H9 (cell line): ENCODE data around the gene PC. TPM values are rescaled to one million over a fixed set of nuclear protein-coding genes. Genes with fewer than 3 reads are reported as not detected.

Experiments used
- DNase-seq: peaks from one replicate; pipeline ENCODE4 v3.0.0-alpha.2; 2017
- H2AFZ ChIP-seq: one replicate; pipeline ENCODE4 v1.6.1; 2013; ENCODE audit warnings: mild to moderate bottlenecking, low read length, control low read depth, moderate library complexity
- H2AK5ac ChIP-seq: 2 replicates; pipeline ENCODE4 v1.6.1; 2013; ENCODE audit warnings: low read length, control low read depth, mixed read lengths; ENCODE audit not compliant: insufficient read length
- H2BK120ac ChIP-seq: one replicate; pipeline ENCODE4 v1.6.1; 2013; ENCODE audit warnings: low read depth, mild to moderate bottlenecking, low read length, control low read depth, inconsistent platforms; ENCODE audit not compliant: poor library complexity, severe bottlenecking
- H2BK12ac ChIP-seq: 2 replicates; pipeline ENCODE4 v1.6.1; 2013; ENCODE audit warnings: low read length, control low read depth, mixed read lengths, low read depth; ENCODE audit not compliant: insufficient read length
- H2BK15ac ChIP-seq: 2 replicates; pipeline ENCODE4 v1.6.1; 2013; ENCODE audit warnings: low read depth, low read length, control low read depth
- H2BK20ac ChIP-seq: one replicate; pipeline ENCODE4 v1.6.1; 2013; ENCODE audit warnings: low read depth, mild to moderate bottlenecking, low read length, control low read depth, inconsistent platforms; ENCODE audit not compliant: poor library complexity, severe bottlenecking
- H2BK5ac ChIP-seq: 2 replicates; pipeline ENCODE4 v1.6.1; 2013; ENCODE audit warnings: low read length, control low read depth, mixed read lengths; ENCODE audit not compliant: insufficient read length
- H3K14ac ChIP-seq: 2 replicates; pipeline ENCODE4 v1.6.1; 2013; ENCODE audit warnings: low read length, control low read depth; ENCODE audit not compliant: insufficient read depth
- H3K18ac ChIP-seq: 2 replicates; pipeline ENCODE4 v1.6.1; 2013; ENCODE audit warnings: low read depth, mild to moderate bottlenecking, mixed read lengths, low read length, control low read depth; ENCODE audit not compliant: insufficient read length
- H3K23ac ChIP-seq: 2 replicates; pipeline ENCODE4 v1.6.1; 2013; ENCODE audit warnings: low read length, control low read depth, mixed read lengths, low read depth; ENCODE audit not compliant: insufficient read length
- H3K23me2 ChIP-seq: 2 replicates; pipeline ENCODE4 v1.6.1; 2013; ENCODE audit warnings: low read depth, mild to moderate bottlenecking, mixed read lengths, low read length, control low read depth; ENCODE audit not compliant: insufficient read length, poor library complexity, severe bottlenecking
- H3K27ac ChIP-seq: 2 replicates; pipeline ENCODE4 v1.5.1; 2013; ENCODE audit warnings: low read length, control low read depth, mixed read lengths, low read depth; ENCODE audit not compliant: insufficient read length
- H3K27me3 ChIP-seq: 2 replicates; pipeline ENCODE4 v1.6.1; 2013; ENCODE audit warnings: low read length, control low read depth, inconsistent platforms; ENCODE audit not compliant: insufficient read depth
- H3K4ac ChIP-seq: 2 replicates; pipeline ENCODE4 v1.6.1; 2013; ENCODE audit warnings: low read depth, mild to moderate bottlenecking, control low read depth, inconsistent platforms, low read length, moderate library complexity
- H3K4me1 ChIP-seq: 2 replicates; pipeline ENCODE4 v1.6.1; 2013; ENCODE audit warnings: low read length, control low read depth, inconsistent platforms; ENCODE audit not compliant: insufficient read depth
- H3K4me2 ChIP-seq: 2 replicates; pipeline ENCODE4 v1.6.1; 2013; ENCODE audit warnings: low read length, control low read depth, mixed read lengths; ENCODE audit not compliant: insufficient read length, insufficient read depth
- H3K56ac ChIP-seq: 2 replicates; pipeline ENCODE4 v1.6.1; 2013; ENCODE audit warnings: low read depth, mild to moderate bottlenecking, mixed read lengths, low read length, control low read depth; ENCODE audit not compliant: insufficient read length
- H3K79me1 ChIP-seq: 2 replicates; pipeline ENCODE4 v1.6.1; 2013; ENCODE audit warnings: low read depth, mild to moderate bottlenecking, moderate library complexity, low read length, control low read depth, inconsistent platforms; ENCODE audit not compliant: insufficient read depth, poor library complexity, severe bottlenecking
- H3K79me2 ChIP-seq: 2 replicates; pipeline ENCODE4 v1.6.1; 2013; ENCODE audit warnings: low read length, control low read depth, inconsistent platforms; ENCODE audit not compliant: insufficient read depth
- H3K9ac ChIP-seq: 2 replicates; pipeline ENCODE4 v1.6.1; 2013; ENCODE audit warnings: low read length, control low read depth, mixed read lengths; ENCODE audit not compliant: insufficient read length; ENCODE audit errors: extremely low read depth
- H3K9me3 ChIP-seq: one replicate; pipeline ENCODE4 v1.6.1; 2013; ENCODE audit warnings: low read depth, low read length, inconsistent platforms; ENCODE audit not compliant: control insufficient read depth
- H3T11ph ChIP-seq: one replicate; pipeline ENCODE4 v1.6.1; 2013; ENCODE audit warnings: mild to moderate bottlenecking, low read length, control low read depth, inconsistent platforms
- H4K20me1 ChIP-seq: one replicate; pipeline ENCODE4 v1.6.1; 2013; ENCODE audit not compliant: control insufficient read depth, insufficient read length, insufficient read depth
- H4K5ac ChIP-seq: 2 replicates; pipeline ENCODE4 v1.6.1; 2013; ENCODE audit warnings: low read depth, mild to moderate bottlenecking, mixed read lengths, low read length, control low read depth; ENCODE audit not compliant: insufficient read length
- H4K8ac ChIP-seq: replicated peaks from 2 replicates; pipeline ENCODE4 v1.6.1; 2013; ENCODE audit warnings: low read length, control low read depth, mixed read lengths, low read depth; ENCODE audit not compliant: insufficient read length
- H4K91ac ChIP-seq: 2 replicates; pipeline ENCODE4 v1.6.1; 2013; ENCODE audit warnings: low read depth, mild to moderate bottlenecking, moderate library complexity, mixed read lengths, low read length, control low read depth; ENCODE audit not compliant: insufficient read length
- H3K27ac Mint-ChIP-seq, 3 experiments: 2 replicates in 2 of 3; 3 replicates in 1 of 3; pipeline ENCODE4 v1.8.0; 2020 to 2021; ENCODE audit warnings: mixed read lengths in 3 of 3, mild to moderate bottlenecking in 1 of 3, moderate library complexity in 1 of 3
- H3K27me3 Mint-ChIP-seq: 2 replicates; pipeline ENCODE4 v1.8.0; 2021; ENCODE audit warnings: low read depth, mild to moderate bottlenecking, moderate library complexity, mixed read lengths
- H3K36me3 Mint-ChIP-seq, 3 experiments: 2 replicates in 2 of 3; 3 replicates in 1 of 3; pipeline ENCODE4 v1.8.0; 2020 to 2021; ENCODE audit warnings: low read depth in 3 of 3, mixed read lengths in 3 of 3; ENCODE audit not compliant: insufficient read depth in 1 of 3
- H3K4me1 Mint-ChIP-seq, 2 experiments: 2 replicates each; pipeline ENCODE4 v1.8.0; 2020; ENCODE audit warnings: mixed read lengths in 2 of 2
- H3K4me3 Mint-ChIP-seq, 2 experiments: 2 replicates in 1 of 2; 3 replicates in 1 of 2; pipeline ENCODE4 v1.8.0; 2020 to 2021; ENCODE audit warnings: mild to moderate bottlenecking in 2 of 2, mixed read lengths in 2 of 2, moderate library complexity in 1 of 2
- H3K9me3 Mint-ChIP-seq, 2 experiments: 2 replicates in 1 of 2; 3 replicates in 1 of 2; pipeline ENCODE4 v1.8.0; 2020; ENCODE audit warnings: mild to moderate bottlenecking in 2 of 2, mixed read lengths in 2 of 2, moderate library complexity in 1 of 2
- whole genome bisulfite sequencing: extraction: QIAGEN DNeasy Blood & Tissue Kit; methylation state at CpG from one replicate; pipeline ENCODE4 v1.1.7; 2013; ENCODE audit warnings: missing lambda C conversion rate, low lambda C conversion rate, mixed read lengths; ENCODE audit not compliant: insufficient read length; ENCODE audit errors: extremely low coverage; 5-methylcytosine and 5-hydroxymethylcytosine counted together
- total RNA-seq: library from RNA; stranded (reverse); gene quantifications from 2 replicates; pipeline ENCODE4 v1.2.1, GENCODE V29; 2021
- TF ChIP-seq, protein P1 (sequence below): fragments of 200-600 bp; sonication (generic); conservative IDR thresholded peaks from 3 replicates; pipeline ENCODE4 v1.8.0; 2021; ENCODE audit warnings: antibody characterized with exemption, mild to moderate bottlenecking

PC gene
- total RNA-seq, 1 experiment from 2014 or later, result 32.6 TPM

DNA sequence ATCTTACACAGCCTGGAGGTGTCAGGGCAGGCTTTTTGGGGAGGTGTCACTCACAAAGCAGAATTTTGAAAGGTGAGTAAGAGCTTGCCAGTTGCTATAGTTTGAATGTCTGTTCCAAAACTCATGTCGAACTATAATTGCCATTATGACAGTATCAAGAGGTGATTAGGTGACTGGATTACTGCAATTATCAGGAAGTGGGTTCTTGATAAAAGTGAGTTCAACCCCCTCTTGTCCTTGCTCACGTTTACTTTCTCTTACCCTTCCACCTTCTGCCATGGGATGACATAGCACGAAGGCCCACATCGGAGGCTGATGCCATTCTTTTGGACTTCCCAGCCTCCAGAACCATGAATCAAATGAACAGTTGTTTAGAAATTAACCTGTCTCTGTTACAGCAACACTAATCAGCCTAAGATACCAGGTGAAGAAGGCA, 12.2 kb upstream of the PC start:
- H3K36me3 Mint-ChIP-seq, result no peaks in the 10 kb centered on the region; a peak in 1 of 7 replicates
- Histone ChIP-seq H2AK5ac (no peak overlapping the region), H3K9ac (no peak overlapping the region), H3K23ac (no peak overlapping the region), H3T11ph (no peak overlapping the region), H2BK120ac (no peak overlapping the region), H3K23me2 (no peaks in the 10 kb centered on the region), H3K18ac (no peak overlapping the region), H2BK15ac (no peak overlapping the region), H3K27me3 (no peaks in the 10 kb centered on the region), H4K91ac (no peak overlapping the region), H2BK12ac (no peak overlapping the region), H2BK20ac (no peak overlapping the region), H3K4me1 (no peaks in the 10 kb centered on the region), H3K56ac (no peak overlapping the region), H3K4ac (no peak overlapping the region), H3K79me2 (no peaks in the 10 kb centered on the region), H2BK5ac (no peak overlapping the region), H3K4me2 (no peak overlapping the region), H3K14ac (no peak overlapping the region), H4K8ac (no peak overlapping the region), H4K5ac (no peak overlapping the region), H3K9me3 (no peaks in the 10 kb centered on the region), H4K20me1 (no peaks in the 10 kb centered on the region), H2AFZ (no peak overlapping the region), H3K27ac (no peak overlapping the region), H3K79me1 (no peaks in the 10 kb centered on the region)
- no peak overlapping the region; a peak in 1 of 7 replicates for H3K27ac Mint-ChIP-seq
- no peak for DNase-seq
- no CpG with 5 or more reads among the region's 4 CpGs for whole genome bisulfite sequencing
- no peaks in the 10 kb centered on the region for H3K9me3 Mint-ChIP-seq
- 0 out of 2 replicates have a peak, but pooled peaks cover 2% of the 10 kb centered on the region for H3K27me3 Mint-ChIP-seq
- TF ChIP-seq, protein P1, sequence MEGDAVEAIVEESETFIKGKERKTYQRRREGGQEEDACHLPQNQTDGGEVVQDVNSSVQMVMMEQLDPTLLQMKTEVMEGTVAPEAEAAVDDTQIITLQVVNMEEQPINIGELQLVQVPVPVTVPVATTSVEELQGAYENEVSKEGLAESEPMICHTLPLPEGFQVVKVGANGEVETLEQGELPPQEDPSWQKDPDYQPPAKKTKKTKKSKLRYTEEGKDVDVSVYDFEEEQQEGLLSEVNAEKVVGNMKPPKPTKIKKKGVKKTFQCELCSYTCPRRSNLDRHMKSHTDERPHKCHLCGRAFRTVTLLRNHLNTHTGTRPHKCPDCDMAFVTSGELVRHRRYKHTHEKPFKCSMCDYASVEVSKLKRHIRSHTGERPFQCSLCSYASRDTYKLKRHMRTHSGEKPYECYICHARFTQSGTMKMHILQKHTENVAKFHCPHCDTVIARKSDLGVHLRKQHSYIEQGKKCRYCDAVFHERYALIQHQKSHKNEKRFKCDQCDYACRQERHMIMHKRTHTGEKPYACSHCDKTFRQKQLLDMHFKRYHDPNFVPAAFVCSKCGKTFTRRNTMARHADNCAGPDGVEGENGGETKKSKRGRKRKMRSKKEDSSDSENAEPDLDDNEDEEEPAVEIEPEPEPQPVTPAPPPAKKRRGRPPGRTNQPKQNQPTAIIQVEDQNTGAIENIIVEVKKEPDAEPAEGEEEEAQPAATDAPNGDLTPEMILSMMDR, result no peak
- peaks cover 4 to 9% of the 10 kb centered on the region in 2 experiments; a peak in 3 of 4 replicates for H3K4me1 Mint-ChIP-seq
- no peak overlapping the region for H3K4me3 Mint-ChIP-seq
